WERI-Rb-1 (cell line): ENCODE results near the gene NT5C1B.

Experiments used
- DNase-seq: peaks from one replicate; pipeline ENCODE4 v3.0.0-alpha.2; 2020
- H3K27ac ChIP-seq: fragments of 250-450 bp; sonication (Bioruptor Pico); 2 replicates; pipeline ENCODE4 v1.5.1; 2020; ENCODE audit warnings: mild to moderate bottlenecking, moderate library complexity
- H3K27me3 ChIP-seq: fragments of 250-450 bp; sonication (Bioruptor Pico); 2 replicates; pipeline ENCODE4 v1.5.1; 2021; ENCODE audit warnings: mild to moderate bottlenecking, low read depth, moderate library complexity; ENCODE audit not compliant: insufficient read depth, severe bottlenecking
- H3K36me3 ChIP-seq: fragments of 250-450 bp; sonication (Bioruptor Pico); 2 replicates; pipeline ENCODE4 v1.5.1; 2020; ENCODE audit warnings: mild to moderate bottlenecking, moderate library complexity
- H3K4me3 ChIP-seq: 2 replicates; pipeline ENCODE4 v1.5.1; 2011; ENCODE audit warnings: low read depth, mild to moderate bottlenecking, control low read depth, low read length
- H3K9me3 ChIP-seq: fragments of 250-450 bp; sonication (Bioruptor Pico); 2 replicates; pipeline ENCODE4 v1.5.1; 2021; ENCODE audit warnings: mild to moderate bottlenecking, moderate library complexity; ENCODE audit not compliant: severe bottlenecking
- TF ChIP-seq, protein P1 (sequence below): IDR thresholded peaks from 2 replicates; pipeline ENCODE4 v1.5.1; 2011; ENCODE audit warnings: low read depth, mild to moderate bottlenecking, control low read depth, inconsistent platforms, low read length

NT5C1B gene

DNA sequence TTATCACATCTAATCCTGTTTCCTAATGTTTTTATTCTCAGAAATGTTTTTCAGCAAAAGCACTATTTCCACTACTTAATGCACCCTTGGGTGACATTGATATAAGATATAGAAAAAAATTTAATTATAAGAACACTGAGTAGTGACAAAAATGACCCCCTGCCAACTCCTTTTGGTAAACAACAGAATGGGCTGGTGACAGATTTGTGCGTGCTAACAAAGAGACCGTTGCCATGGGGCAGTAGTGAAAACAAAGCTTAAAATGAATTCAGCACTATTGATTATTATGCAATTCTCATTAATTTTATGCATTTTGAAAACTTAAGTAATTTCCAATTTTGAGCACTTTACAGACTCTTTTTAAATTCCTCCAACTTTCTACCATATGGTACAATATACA lies 62.0 kb downstream of the NT5C1B start:
- H3K27ac ChIP-seq: no peak overlapping the region
- peaks cover 54% of the 10 kb centered on the region for H3K27me3 ChIP-seq
- H3K4me3 ChIP-seq: no peak overlapping the region
- TF ChIP-seq, protein P1, sequence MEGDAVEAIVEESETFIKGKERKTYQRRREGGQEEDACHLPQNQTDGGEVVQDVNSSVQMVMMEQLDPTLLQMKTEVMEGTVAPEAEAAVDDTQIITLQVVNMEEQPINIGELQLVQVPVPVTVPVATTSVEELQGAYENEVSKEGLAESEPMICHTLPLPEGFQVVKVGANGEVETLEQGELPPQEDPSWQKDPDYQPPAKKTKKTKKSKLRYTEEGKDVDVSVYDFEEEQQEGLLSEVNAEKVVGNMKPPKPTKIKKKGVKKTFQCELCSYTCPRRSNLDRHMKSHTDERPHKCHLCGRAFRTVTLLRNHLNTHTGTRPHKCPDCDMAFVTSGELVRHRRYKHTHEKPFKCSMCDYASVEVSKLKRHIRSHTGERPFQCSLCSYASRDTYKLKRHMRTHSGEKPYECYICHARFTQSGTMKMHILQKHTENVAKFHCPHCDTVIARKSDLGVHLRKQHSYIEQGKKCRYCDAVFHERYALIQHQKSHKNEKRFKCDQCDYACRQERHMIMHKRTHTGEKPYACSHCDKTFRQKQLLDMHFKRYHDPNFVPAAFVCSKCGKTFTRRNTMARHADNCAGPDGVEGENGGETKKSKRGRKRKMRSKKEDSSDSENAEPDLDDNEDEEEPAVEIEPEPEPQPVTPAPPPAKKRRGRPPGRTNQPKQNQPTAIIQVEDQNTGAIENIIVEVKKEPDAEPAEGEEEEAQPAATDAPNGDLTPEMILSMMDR: no peak
- DNase-seq: no peak
- H3K36me3 ChIP-seq: no peaks in the 10 kb centered on the region
- no peaks in the 10 kb centered on the region for H3K9me3 ChIP-seq

DNA sequence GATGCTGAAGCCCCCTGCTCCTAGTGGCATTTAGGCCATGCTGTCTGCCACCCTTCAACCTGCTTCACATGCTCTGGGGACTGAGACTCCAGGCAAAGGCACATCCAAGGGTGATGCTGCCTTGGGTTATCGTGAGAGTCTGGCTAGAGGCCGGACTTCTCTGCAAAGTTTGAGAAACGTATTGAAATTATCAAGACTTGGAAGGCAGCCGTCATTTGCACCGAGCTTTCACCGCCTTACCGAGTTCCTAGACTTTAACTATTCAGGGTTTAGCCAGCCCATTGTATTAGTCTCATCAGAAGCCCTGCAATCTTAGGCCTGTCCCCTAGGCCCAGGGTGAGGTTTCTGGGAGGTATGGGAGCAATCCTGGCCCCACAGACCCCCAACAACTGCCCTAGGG lies 62.9 kb downstream of the NT5C1B start:
- Histone ChIP-seq H3K27me3 (peaks cover 60% of the 10 kb centered on the region), H3K36me3 (no peaks in the 10 kb centered on the region), H3K9me3 (no peaks in the 10 kb centered on the region), H3K4me3 (no peak overlapping the region), H3K27ac (no peak overlapping the region)
- TF ChIP-seq, protein P1: no peak
- DNase-seq: no peak

DNA sequence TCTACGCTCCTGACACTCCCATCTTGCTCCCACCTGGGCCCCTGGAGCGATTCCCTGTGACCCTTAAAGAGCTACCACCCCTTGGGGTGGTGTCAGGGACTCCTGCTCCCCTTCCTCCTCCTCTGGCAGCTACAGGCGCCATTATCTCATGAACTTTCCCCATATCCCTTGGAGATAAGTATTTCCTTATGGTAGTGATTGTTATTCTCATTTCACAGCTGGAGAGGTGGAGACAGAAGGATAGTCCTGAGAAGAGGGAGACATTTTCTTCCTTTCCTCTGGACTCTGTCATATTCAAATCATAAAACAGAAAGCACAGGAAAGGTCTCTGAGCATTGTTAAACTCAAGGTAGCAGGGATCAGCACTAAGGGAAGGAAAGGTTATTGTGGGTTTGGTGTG lies 63.5 kb downstream of the NT5C1B start:
- H3K27ac ChIP-seq: no peak overlapping the region
- TF ChIP-seq, protein P1: no peak
- peaks cover 63% of the 10 kb centered on the region for H3K27me3 ChIP-seq
- no peak for DNase-seq
- no peaks in the 10 kb centered on the region for H3K9me3 ChIP-seq
- no peak overlapping the region for H3K4me3 ChIP-seq
- H3K36me3 ChIP-seq: no peaks in the 10 kb centered on the region

DNA sequence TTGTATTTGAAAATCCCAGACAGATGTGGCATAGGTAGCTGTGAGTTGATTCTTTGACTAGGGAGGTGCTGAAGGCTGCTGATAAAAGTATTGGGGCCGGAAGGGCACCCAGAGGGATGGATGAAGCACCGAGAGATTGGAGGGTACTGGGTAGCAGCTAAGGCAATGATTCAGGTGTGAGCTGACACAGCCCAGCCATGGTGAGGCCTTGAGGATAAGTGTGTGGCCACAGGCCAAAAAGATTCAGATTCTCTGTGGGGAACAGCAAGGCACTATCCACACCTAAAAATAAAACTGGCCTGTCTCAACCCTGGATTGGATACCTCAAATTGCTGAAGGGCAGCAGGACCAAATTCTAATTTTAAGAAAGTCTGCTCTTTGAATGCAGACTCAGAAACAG lies 64.1 kb downstream of the NT5C1B start:
- Histone ChIP-seq H3K27me3 (peaks cover 62% of the 10 kb centered on the region), H3K4me3 (no peak overlapping the region), H3K27ac (no peak overlapping the region), H3K9me3 (no peaks in the 10 kb centered on the region), H3K36me3 (no peaks in the 10 kb centered on the region)
- TF ChIP-seq, protein P1: no peak
- no peak for DNase-seq

DNA sequence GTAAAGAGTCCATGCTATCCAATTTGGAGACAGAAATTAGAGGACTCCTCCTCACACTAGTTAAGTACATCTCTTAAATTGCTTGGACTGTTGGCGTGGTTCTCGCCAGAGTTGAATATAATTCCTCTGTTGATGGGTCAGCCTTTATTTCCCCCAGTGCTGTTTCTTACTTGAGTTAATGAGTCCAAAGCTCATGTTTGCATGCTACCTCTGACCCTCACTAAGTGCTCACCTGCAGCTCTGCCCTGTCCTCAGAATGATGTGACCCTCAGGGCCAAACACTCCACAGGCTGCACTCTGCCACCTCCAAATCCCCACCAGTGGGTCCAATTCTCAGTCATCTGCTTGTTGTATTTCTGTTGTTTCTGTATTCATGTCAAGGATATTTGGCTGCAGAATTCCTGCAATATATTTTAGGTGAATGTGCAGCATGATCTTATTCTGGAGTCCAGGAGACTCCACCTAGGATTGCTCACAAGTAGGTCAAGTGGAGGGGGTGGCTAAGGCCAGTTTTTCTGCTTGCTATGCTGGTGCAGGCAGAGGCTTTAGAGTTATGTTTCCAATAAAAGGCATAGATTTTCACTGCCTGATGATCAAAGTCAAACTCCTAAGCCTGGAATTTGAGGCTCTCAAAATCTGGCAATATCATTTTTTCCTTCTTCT lies 66.8 kb downstream of the NT5C1B start:
- no peak overlapping the region for H3K4me3 ChIP-seq
- TF ChIP-seq, protein P1: no peak
- H3K9me3 ChIP-seq: no peaks in the 10 kb centered on the region
- no peak overlapping the region for H3K27ac ChIP-seq
- DNase-seq: no peak
- H3K36me3 ChIP-seq: no peaks in the 10 kb centered on the region
- peaks cover 62% of the 10 kb centered on the region for H3K27me3 ChIP-seq
